ENCODE data around the gene TMEM63C.

The TMEM63C gene

GRCh38 chr14:77239412-77239811, 57.8 kb downstream of the TMEM63C start:
- CTCF ChIA-PET: interaction anchor here (0.8 kb wide), 1 partner anchor 26 kb away, joined by 4 read pairs; no protein-coding TSS in a partner anchor
- POLR2A ChIA-PET: no interaction called here
- no peak for DNase-seq (ENCODE audit: extremely low spot score)
- TF ChIP-seq HDGF (IDR thresholded peaks at IDR 0.05; ENCODE audit: borderline replicate concordance) (no peak), ARNT (IDR thresholded peaks at IDR 0.05) (no peak), PKNOX1 (IDR thresholded peaks at IDR 0.05) (no peak), SP1 (IDR thresholded peaks at IDR 0.05) (no peak), LEF1 (IDR thresholded peaks at IDR 0.05; ENCODE audit: borderline replicate concordance) (no peak), CTBP1 (IDR thresholded peaks at IDR 0.05; ENCODE audit: borderline replicate concordance) (no peak), L3MBTL2 (conservative IDR thresholded peaks at IDR 0.05) (no peak), SUZ12 (IDR thresholded peaks at IDR 0.05) (no peak), FOXK2 (IDR thresholded peaks at IDR 0.05) (no peak), NFRKB (IDR thresholded peaks at IDR 0.05) (no peak), FOXA1 (IDR thresholded peaks at IDR 0.05) (no peak), FOXM1 (IDR thresholded peaks at IDR 0.05; ENCODE audit: borderline replicate concordance) (no peak), TARDBP (IDR thresholded peaks at IDR 0.05) (no peak), ELF4 (IDR thresholded peaks at IDR 0.05) (no peak), ZNF384 (IDR thresholded peaks at IDR 0.05) (no peak), BHLHE40 (IDR thresholded peaks at IDR 0.05; ENCODE audit: borderline replicate concordance) (no peak)

- no peak for DNase-seq (ENCODE audit: extremely low spot score)
These were observed 58.8 kb downstream of the TMEM63C start for GRCh38 chr14:77240336-77240915.

GRCh38 chr14:77241955-77242354, 60.4 kb downstream of the TMEM63C start:
- CTCF ChIA-PET: interaction anchor here (1.0 kb wide), 1 partner anchor 93 kb away, joined by 3 read pairs; no protein-coding TSS in a partner anchor
- TF ChIP-seq HDGF (IDR thresholded peaks at IDR 0.05; ENCODE audit: borderline replicate concordance) (no peak), CTBP1 (IDR thresholded peaks at IDR 0.05; ENCODE audit: borderline replicate concordance) (no peak), SUZ12 (IDR thresholded peaks at IDR 0.05) (no peak), FOXK2 (IDR thresholded peaks at IDR 0.05) (no peak), ARNT (IDR thresholded peaks at IDR 0.05) (no peak), ZNF384 (IDR thresholded peaks at IDR 0.05) (no peak), NFRKB (IDR thresholded peaks at IDR 0.05) (no peak), PKNOX1 (IDR thresholded peaks at IDR 0.05) (no peak), BHLHE40 (IDR thresholded peaks at IDR 0.05; ENCODE audit: borderline replicate concordance) (no peak), SP1 (IDR thresholded peaks at IDR 0.05) (no peak), FOXM1 (IDR thresholded peaks at IDR 0.05; ENCODE audit: borderline replicate concordance) (no peak), TARDBP (IDR thresholded peaks at IDR 0.05) (no peak), FOXA1 (IDR thresholded peaks at IDR 0.05) (no peak), ELF4 (IDR thresholded peaks at IDR 0.05) (no peak), L3MBTL2 (conservative IDR thresholded peaks at IDR 0.05) (no peak), LEF1 (IDR thresholded peaks at IDR 0.05; ENCODE audit: borderline replicate concordance) (no peak)
- POLR2A ChIA-PET: no interaction called here
- no peak for DNase-seq (ENCODE audit: extremely low spot score)

More at GRCh38 chr14:77240336-77240915, 58.8 kb downstream of the TMEM63C start:
- CTCF ChIA-PET: no interaction called here
- POLR2A ChIA-PET: no interaction called here
- no peak for TF ChIP-seq SUZ12 (IDR thresholded peaks at IDR 0.05)
- TF ChIP-seq FOXA1 (IDR thresholded peaks at IDR 0.05): no peak
- no peak for TF ChIP-seq LEF1 (IDR thresholded peaks at IDR 0.05; ENCODE audit: borderline replicate concordance)
- TF ChIP-seq HDGF (IDR thresholded peaks at IDR 0.05; ENCODE audit: borderline replicate concordance): no peak
- no peak for TF ChIP-seq ZNF384 (IDR thresholded peaks at IDR 0.05)
- TF ChIP-seq FOXK2 (IDR thresholded peaks at IDR 0.05): no peak
- TF ChIP-seq BHLHE40 (IDR thresholded peaks at IDR 0.05; ENCODE audit: borderline replicate concordance): no peak
- no peak for TF ChIP-seq ELF4 (IDR thresholded peaks at IDR 0.05)
- no peak for TF ChIP-seq CTBP1 (IDR thresholded peaks at IDR 0.05; ENCODE audit: borderline replicate concordance)
- no peak for TF ChIP-seq ARNT (IDR thresholded peaks at IDR 0.05)
- no peak for TF ChIP-seq FOXM1 (IDR thresholded peaks at IDR 0.05; ENCODE audit: borderline replicate concordance)
- TF ChIP-seq NFRKB (IDR thresholded peaks at IDR 0.05): no peak
- TF ChIP-seq TARDBP (IDR thresholded peaks at IDR 0.05): no peak
- no peak for TF ChIP-seq L3MBTL2 (conservative IDR thresholded peaks at IDR 0.05)
- no peak for TF ChIP-seq SP1 (IDR thresholded peaks at IDR 0.05)
- no peak for TF ChIP-seq PKNOX1 (IDR thresholded peaks at IDR 0.05)

- no peak for DNase-seq (ENCODE audit: extremely low spot score)
- CTCF ChIA-PET: no interaction called here
- POLR2A ChIA-PET: no interaction called here
- no peak for TF ChIP-seq NFRKB (IDR thresholded peaks at IDR 0.05)
- TF ChIP-seq BHLHE40 (IDR thresholded peaks at IDR 0.05; ENCODE audit: borderline replicate concordance): no peak
- TF ChIP-seq LEF1 (IDR thresholded peaks at IDR 0.05; ENCODE audit: borderline replicate concordance): no peak
- no peak for TF ChIP-seq SUZ12 (IDR thresholded peaks at IDR 0.05)
- TF ChIP-seq FOXM1 (IDR thresholded peaks at IDR 0.05; ENCODE audit: borderline replicate concordance): no peak
- no peak for TF ChIP-seq CTBP1 (IDR thresholded peaks at IDR 0.05; ENCODE audit: borderline replicate concordance)
- TF ChIP-seq FOXA1 (IDR thresholded peaks at IDR 0.05): no peak
- TF ChIP-seq TARDBP (IDR thresholded peaks at IDR 0.05): no peak
- TF ChIP-seq FOXK2 (IDR thresholded peaks at IDR 0.05): no peak
- no peak for TF ChIP-seq ELF4 (IDR thresholded peaks at IDR 0.05)
These were observed 61.2 kb downstream of the TMEM63C start for GRCh38 chr14:77242752-77243151.

- POLR2A ChIA-PET: no interaction called here
- CTCF ChIA-PET: no interaction called here
- DNase-seq (ENCODE audit: extremely low spot score): no peak
- TF ChIP-seq CTBP1 (IDR thresholded peaks at IDR 0.05; ENCODE audit: borderline replicate concordance) (no peak), L3MBTL2 (conservative IDR thresholded peaks at IDR 0.05) (no peak), NFRKB (IDR thresholded peaks at IDR 0.05) (no peak), FOXA1 (IDR thresholded peaks at IDR 0.05) (no peak), ARNT (IDR thresholded peaks at IDR 0.05) (no peak), TARDBP (IDR thresholded peaks at IDR 0.05) (no peak)
These were observed 62.3 kb downstream of the TMEM63C start for GRCh38 chr14:77243853-77244252.

- no peak for DNase-seq (ENCODE audit: extremely low spot score)
- TF ChIP-seq PKNOX1 (IDR thresholded peaks at IDR 0.05) (no peak), BHLHE40 (IDR thresholded peaks at IDR 0.05; ENCODE audit: borderline replicate concordance) (no peak), TARDBP (IDR thresholded peaks at IDR 0.05) (no peak), SUZ12 (IDR thresholded peaks at IDR 0.05) (no peak), FOXK2 (IDR thresholded peaks at IDR 0.05) (no peak), FOXM1 (IDR thresholded peaks at IDR 0.05; ENCODE audit: borderline replicate concordance) (no peak), SP1 (IDR thresholded peaks at IDR 0.05) (no peak), LEF1 (IDR thresholded peaks at IDR 0.05; ENCODE audit: borderline replicate concordance) (no peak), ARNT (IDR thresholded peaks at IDR 0.05) (no peak), L3MBTL2 (conservative IDR thresholded peaks at IDR 0.05) (no peak)
- CTCF ChIA-PET: no interaction called here
- POLR2A ChIA-PET: no interaction called here
These were observed 64.2 kb downstream of the TMEM63C start for GRCh38 chr14:77245820-77246219.
